Smooth muscle cell of bladder (primary cell): Measurements from ENCODE around the gene PAGE2B. TPM values are rescaled to one million over a fixed set of nuclear protein-coding genes. Genes with fewer than 3 reads are reported as not detected.

Experiments used
- total RNA-seq: library from RNA; depleted of rRNA; stranded (reverse); fragments of >200 nt; gene quantifications from 2 replicates; pipeline ENCODE4 v1.2.3, GENCODE V29; 2014

The PAGE2B gene
- 0.28 TPM in 1 of 2 replicates, not detected in the other for total RNA-seq

DNA sequence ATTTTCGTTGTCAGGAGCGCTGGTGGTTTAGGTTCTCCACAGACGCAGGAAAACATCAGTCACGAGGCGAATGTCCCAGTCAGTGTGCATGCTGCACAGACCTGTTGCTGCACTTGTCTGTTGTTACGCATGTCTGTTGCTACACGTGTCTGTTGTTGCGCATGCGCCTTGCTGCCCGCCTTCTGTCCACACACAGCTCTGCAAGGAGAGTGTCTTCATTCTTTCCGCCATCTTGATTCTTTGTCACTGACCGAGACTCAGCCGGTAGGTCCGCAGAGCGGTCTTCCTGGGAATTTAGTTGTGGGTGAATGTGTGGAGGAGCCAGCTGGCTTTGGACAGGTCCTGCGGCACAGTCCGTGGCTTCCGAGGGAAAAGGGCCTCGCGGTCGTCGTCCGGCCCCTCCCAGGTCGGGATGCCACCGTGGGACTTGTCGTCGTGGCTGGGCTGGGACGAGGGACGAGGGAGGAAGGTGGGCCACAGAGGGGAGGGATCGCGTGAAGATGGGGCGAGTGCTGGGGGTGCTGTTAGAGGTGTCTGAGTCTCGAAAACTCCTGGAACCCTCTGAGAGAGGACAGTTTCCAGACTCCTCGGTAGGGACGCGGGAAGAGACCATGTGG is at the start of gene PAGE2B:
TSS of gene PAGE2B (plus strand) at position 180 of the 617 bp plus-strand sequence. CDS start 1,012 bp downstream, outside the sequence.

GRCh38 chrX:55030271-55031205 is 44.3 kb upstream of the PAGE2B start, which contains the start of gene ALAS2:
ALAS2 (minus strand) TSS chrX:55030977; CDS start chrX:55026000, 4,977 bp downstream.

DNA sequence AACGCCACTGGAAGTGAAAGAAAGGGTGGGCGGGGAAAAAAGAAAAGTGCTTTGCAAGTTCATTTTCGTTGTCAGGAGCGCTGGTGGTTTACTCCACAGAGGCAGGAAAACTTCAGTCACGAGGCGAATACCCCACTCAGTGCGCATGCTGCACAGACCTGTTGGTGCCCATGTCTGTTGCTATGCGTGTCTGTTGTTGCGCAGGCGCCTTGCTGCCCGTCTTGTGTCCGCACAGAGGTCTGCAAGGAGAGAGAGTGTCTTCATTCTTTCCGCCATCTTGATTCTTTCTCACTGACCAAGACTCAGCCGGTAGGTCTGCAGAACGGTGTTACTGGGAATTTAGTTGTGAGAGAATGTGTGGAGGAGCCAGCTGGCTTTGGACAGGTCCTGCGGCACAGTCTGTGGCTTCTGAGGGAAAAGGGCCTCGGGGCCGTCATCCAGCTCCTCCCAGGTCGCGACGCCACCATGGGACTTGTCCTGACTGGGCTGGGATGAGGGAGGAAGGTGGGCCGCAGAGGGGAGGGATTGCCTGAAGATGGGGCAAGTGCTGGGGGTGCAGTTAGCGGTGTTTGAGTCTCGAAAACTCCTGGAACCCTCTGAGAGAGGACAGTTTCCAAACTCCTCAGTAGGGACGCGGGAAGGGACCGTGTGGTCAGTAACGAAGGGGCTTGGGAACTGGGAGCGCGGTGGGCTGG is 14.1 kb downstream of the PAGE2B start, which contains the start of gene PAGE2:
TSS of gene PAGE2 (plus strand) at position 224 of the 695 bp plus-strand sequence. CDS start 1,003 bp downstream, outside the sequence.

Other genes starting within 250 kb of the PAGE2B start
- gene TRO, start 154.2 kb upstream of the PAGE2B start, total RNA-seq: 7.7 and 14.0 TPM in 2 replicates
- under 0.01 TPM in 1 of 2 replicates, not detected in the other for gene PFKFB1, start 80.8 kb upstream of the PAGE2B start, total RNA-seq
- gene APEX2, start 74.7 kb upstream of the PAGE2B start, total RNA-seq: 3.6 and 4.0 TPM in 2 replicates
- not detected in 2 replicates for gene ALAS2, start 44.1 kb upstream of the PAGE2B start, total RNA-seq
- gene PAGE2, start 14.0 kb downstream of the PAGE2B start, total RNA-seq: 0.71 TPM in 1 of 2 replicates, not detected in the other
- 1.0 and 1.4 TPM in 2 replicates for gene PAGE5, start 145.3 kb downstream of the PAGE2B start, total RNA-seq
- not detected in 2 replicates for gene PAGE3, start 189.9 kb downstream of the PAGE2B start, total RNA-seq